Thymus (tissue), 11 donors: ENCODE results near the gene KRTAP19-8. TPM values are rescaled to one million over a fixed set of nuclear protein-coding genes. Genes with fewer than 3 reads are reported as not detected.

ENCODE experiments used
- DNase-seq, 9 donors: peaks; one replicate each; pipeline ENCODE4 v3.0.0-alpha.2; 2013; ENCODE audit warnings: low spot score in 9 of 9, low read depth in 6 of 9, missing footprints in 1 of 9
- H3K27ac ChIP-seq, 2 donors: one replicate each; pipeline ENCODE4 v1.5.1; 2013; ENCODE audit warnings: control low read depth in 1 of 2, low read depth in 1 of 2, low read length in 1 of 2, mild to moderate bottlenecking in 1 of 2, moderate library complexity in 1 of 2
- H3K27me3 ChIP-seq, 2 donors: one replicate each; pipeline ENCODE4 v1.5.1; 2013; ENCODE audit warnings: low read length in 1 of 2; ENCODE audit not compliant: control insufficient read depth in 2 of 2, insufficient read depth in 1 of 2
- H3K36me3 ChIP-seq, 2 donors: one replicate each; pipeline ENCODE4 v1.5.1; 2013; ENCODE audit warnings: low read length in 1 of 2, mild to moderate bottlenecking in 1 of 2, moderate library complexity in 1 of 2; ENCODE audit not compliant: control insufficient read depth in 2 of 2, insufficient read depth in 2 of 2
- H3K4me1 ChIP-seq, 2 donors: one replicate each; pipeline ENCODE4 v1.5.1; 2013; ENCODE audit warnings: low read length in 2 of 2; ENCODE audit not compliant: control insufficient read depth in 2 of 2, insufficient read depth in 2 of 2
- H3K4me3 ChIP-seq, 2 donors: one replicate each; pipeline ENCODE4 v1.5.1; 2013; ENCODE audit warnings: low read length in 2 of 2, control low read depth in 1 of 2, mild to moderate bottlenecking in 1 of 2
- H3K9me3 ChIP-seq, 2 donors: one replicate each; pipeline ENCODE4 v1.5.1; 2013; ENCODE audit warnings: low read length in 1 of 2, mild to moderate bottlenecking in 1 of 2; ENCODE audit not compliant: control insufficient read depth in 2 of 2, insufficient read depth in 1 of 2
- WGBS: extraction: QIAGEN DNeasy Blood & Tissue Kit; methylation state at CpG from one replicate; pipeline ENCODE4 v1.1.7; 2013; 5-methylcytosine and 5-hydroxymethylcytosine counted together
- polyA plus RNA-seq: library from polyadenylated mRNA; stranded (reverse); fragments of 200-250 nt; gene quantifications from one replicate; pipeline ENCODE4 v1.2.3, GENCODE V29; 2013
- total RNA-seq: library from RNA; stranded (reverse); fragments of 120-200 nt; gene quantifications from one replicate; pipeline ENCODE4 v1.2.4, GENCODE V29; 2013
- donor health status: healthy.

KRTAP19-8 gene
- total and polyA plus RNA-seq, 2 donors, result not detected

DNA sequence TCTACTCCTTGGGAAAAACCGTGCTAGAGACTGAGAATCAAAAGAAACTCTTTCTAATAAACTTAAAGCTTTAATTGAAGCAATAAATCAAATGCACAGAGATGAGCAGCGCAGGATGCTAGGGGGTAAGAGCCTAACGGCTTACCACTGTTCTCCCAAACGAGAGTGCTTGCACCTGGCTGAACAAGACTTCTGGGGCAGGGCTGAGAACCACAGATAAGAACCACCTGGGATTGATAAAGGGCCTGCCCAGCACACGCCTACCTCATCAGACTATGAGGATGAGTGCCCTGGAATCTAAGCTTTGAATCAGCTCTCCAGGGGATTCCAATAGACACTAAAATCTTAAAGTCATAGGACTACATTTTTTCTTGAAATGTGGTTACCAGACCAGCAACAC lies 43.3 kb downstream of the KRTAP19-8 start:
- WGBS, result 82% methylated on average over 5 of the region's 5 CpGs
- DNase-seq, result no peak
- no peaks in the 10 kb centered on the region for H3K36me3 ChIP-seq
- H3K4me3 ChIP-seq, result no peak overlapping the region
- no peak overlapping the region for H3K27ac ChIP-seq
- H3K27me3 ChIP-seq, result no peaks in the 10 kb centered on the region
- H3K9me3 ChIP-seq, result no peaks in the 10 kb centered on the region
- no peaks in the 10 kb centered on the region for H3K4me1 ChIP-seq

- H3K4me3 ChIP-seq, result no peak overlapping the region
- H3K27ac ChIP-seq, result no peak overlapping the region
- WGBS, result 90% methylated on average over 5 of the region's 5 CpGs
- H3K4me1 ChIP-seq, result no peaks in the 10 kb centered on the region
- no peaks in the 10 kb centered on the region for H3K27me3 ChIP-seq
- H3K9me3 ChIP-seq, result no peaks in the 10 kb centered on the region
- no peak for DNase-seq
- H3K36me3 ChIP-seq, result no peaks in the 10 kb centered on the region
These were observed 47.6 kb downstream of the KRTAP19-8 start for GRCh38 chr21:30990514-30991262.

DNA sequence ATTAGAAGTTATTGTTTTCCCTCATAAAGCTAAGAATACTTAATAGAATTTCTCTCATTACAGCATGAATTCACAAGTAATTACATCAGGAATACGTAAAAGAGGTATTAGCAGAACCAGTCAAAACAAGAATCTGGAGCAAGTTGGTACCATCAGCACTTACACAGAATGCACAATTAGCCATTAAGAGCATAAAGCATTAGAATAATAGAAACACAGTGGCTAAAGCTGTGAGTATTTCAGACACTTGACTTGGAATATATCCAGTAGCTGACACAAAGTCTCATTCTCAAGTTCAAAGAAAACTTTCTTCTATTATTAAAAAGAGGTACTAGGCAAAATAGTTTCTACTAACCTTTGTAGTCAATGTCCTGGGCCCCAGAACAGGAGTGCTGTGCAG lies 49.6 kb downstream of the KRTAP19-8 start:
- 94% methylated on average over 1 of the region's 1 CpG for WGBS

More for the DNA sequence above, 49.6 kb downstream of the KRTAP19-8 start:
- Histone ChIP-seq H3K4me1 (no peaks in the 10 kb centered on the region), H3K9me3 (no peaks in the 10 kb centered on the region), H3K4me3 (no peak overlapping the region), H3K36me3 (no peaks in the 10 kb centered on the region), H3K27me3 (no peaks in the 10 kb centered on the region), H3K27ac (no peak overlapping the region)
- DNase-seq, result no peak

Other genes with a start within 250 kb of the KRTAP19-8 start
- gene KRTAP8-1, start 225.2 kb downstream of the KRTAP19-8 start, total RNA-seq, result not detected
- 0.16 TPM for gene KRTAP8-1, start 225.2 kb downstream of the KRTAP19-8 start, polyA plus RNA-seq
- not detected for gene KRTAP7-1, start 208.7 kb downstream of the KRTAP19-8 start, total RNA-seq
- gene KRTAP7-1, start 208.7 kb downstream of the KRTAP19-8 start, polyA plus RNA-seq, result 0.23 TPM
- gene KRTAP11-1, start 156.9 kb downstream of the KRTAP19-8 start, total RNA-seq, result 0.09 TPM
- gene KRTAP11-1, start 156.9 kb downstream of the KRTAP19-8 start, polyA plus RNA-seq, result 0.16 TPM